B cell (primary cell): ENCODE data around the gene PTPRN2. TPM values are rescaled to one million over a fixed set of nuclear protein-coding genes. Genes with fewer than 3 reads are reported as not detected.

Experiments used
- ATAC-seq: fragments of 200-7000 bp; cut with Tn5 transposase; one replicate; pipeline ENCODE4 v1.10.0; 2021; ENCODE audit warnings: low read depth, mild to moderate bottlenecking, moderate number of reproducible peaks, moderate library complexity
- CTCF ChIA-PET: fragments of 350-600 bp; sonication (Branson Sonifier 250); formaldehyde crosslinking; loops from one replicate; lab custom pipeline; 2021; ENCODE audit warnings: antibody characterized with exemption, inconsistent platforms; lab: Charles Lee
- POLR2A ChIA-PET: fragments of 350-600 bp; sonication (Branson Sonifier 250); formaldehyde crosslinking; loops from one replicate; lab custom pipeline; 2021; ENCODE audit warnings: antibody characterized with exemption; lab: Charles Lee
- DNase-seq: peaks from one replicate; pipeline ENCODE4 v3.0.0; 2013
- H2AFZ ChIP-seq: 2 replicates; pipeline ENCODE4 v1.6.1; 2012; ENCODE audit warnings: mild to moderate bottlenecking, low read depth, low read length; ENCODE audit not compliant: insufficient read depth, poor library complexity, severe bottlenecking
- H3K27ac ChIP-seq, 2 donors: 1 replicate in 1 of 2; 2 replicates in 1 of 2; pipeline ENCODE4 v1.5.1; 2012 to 2013; ENCODE audit warnings: low read length in 2 of 2, mild to moderate bottlenecking in 2 of 2, moderate library complexity in 1 of 2
- H3K27me3 ChIP-seq, 4 experiments: fragments of 200-600 bp in 1 of 4; sonication (generic) in 1 of 4; replicated peaks in 1 of 4; 1 replicate in 2 of 4; 2 replicates in 2 of 4; pipeline versions ENCODE4 v1.6.1 to v1.7.0; 2013 to 2016; ENCODE audit warnings: low read length in 3 of 4, mild to moderate bottlenecking in 2 of 4, mixed read lengths in 1 of 4, moderate library complexity in 1 of 4; ENCODE audit not compliant: insufficient read depth in 4 of 4, control insufficient read depth in 3 of 4; ENCODE audit errors: control extremely low read depth in 1 of 4
- H3K36me3 ChIP-seq, 2 experiments: replicated peaks in 1 of 2; 1 replicate in 1 of 2; 2 replicates in 1 of 2; pipeline versions ENCODE4 v1.6.1 to v1.7.1; 2013; ENCODE audit warnings: low read length in 1 of 2; ENCODE audit not compliant: insufficient read depth in 2 of 2, control insufficient read depth in 1 of 2; ENCODE audit errors: control extremely low read depth in 1 of 2, extremely low read depth in 1 of 2
- H3K4me1 ChIP-seq, 2 donors: fragments of 200-600 bp in 1 of 2; sonication (generic) in 1 of 2; 1 replicate in 1 of 2; 2 replicates in 1 of 2; pipeline versions ENCODE4 v1.5.1 to v1.6.1; 2013 to 2017; ENCODE audit warnings: low read length in 2 of 2; ENCODE audit not compliant: control insufficient read depth in 2 of 2, insufficient read depth in 2 of 2
- H3K4me2 ChIP-seq: replicated peaks from 2 replicates; pipeline ENCODE3; 2012; ENCODE audit warnings: mild to moderate bottlenecking, low read depth, low read length; ENCODE audit not compliant: poor library complexity, severe bottlenecking
- H3K4me3 ChIP-seq, 5 experiments: fragments of 200-600 bp in 1 of 5; sonication (generic) in 1 of 5; 1 replicate in 3 of 5; 2 replicates in 2 of 5; pipeline versions ENCODE4 v1.5.1 to v1.7.0; 2011 to 2016; ENCODE audit warnings: low read length in 4 of 5, mild to moderate bottlenecking in 4 of 5, low read depth in 2 of 5, control low read depth in 1 of 5, moderate library complexity in 1 of 5; ENCODE audit not compliant: insufficient read depth in 1 of 5; ENCODE audit errors: control extremely low read depth in 1 of 5, extremely low read depth in 1 of 5
- H3K79me2 ChIP-seq: fragments of 200-600 bp; sonication (generic); one replicate; pipeline ENCODE4 v1.6.0; 2016; ENCODE audit warnings: low read length; ENCODE audit not compliant: control insufficient read depth, insufficient read depth
- H3K9ac ChIP-seq: fragments of 200-600 bp; sonication (generic); 2 replicates; pipeline ENCODE4 v1.6.1; 2017; ENCODE audit warnings: mild to moderate bottlenecking, low read length, moderate library complexity
- H3K9me3 ChIP-seq, 3 donors: one replicate each; pipeline versions ENCODE4 v1.6.1 to v1.7.1; 2013; ENCODE audit warnings: low read length in 2 of 3; ENCODE audit not compliant: control insufficient read depth in 2 of 3, insufficient read depth in 1 of 3; ENCODE audit errors: control extremely low read depth in 1 of 3
- H4K20me1 ChIP-seq: 2 replicates; pipeline ENCODE4 v1.6.0; 2012; ENCODE audit warnings: mild to moderate bottlenecking, low read length; ENCODE audit not compliant: insufficient read depth, control insufficient read depth, poor library complexity, severe bottlenecking
- H3K27ac Mint-ChIP-seq: one replicate; pipeline ENCODE4 v1.8.0; 2021; ENCODE audit warnings: mixed read lengths
- H3K27me3 Mint-ChIP-seq: one replicate; pipeline ENCODE4 v1.8.0; 2021; ENCODE audit warnings: mixed read lengths
- H3K4me1 Mint-ChIP-seq: one replicate; pipeline ENCODE4 v1.8.0; 2021; ENCODE audit warnings: mixed read lengths
- H3K4me3 Mint-ChIP-seq: one replicate; pipeline ENCODE4 v1.8.0; 2021; ENCODE audit warnings: mixed read lengths
- H3K9me3 Mint-ChIP-seq: one replicate; pipeline ENCODE4 v1.8.0; 2022; ENCODE audit warnings: mixed read lengths; ENCODE audit not compliant: insufficient read depth
- EZH2 ChIP-seq: IDR thresholded peaks from 2 replicates; pipeline ENCODE4 v1.6.1; 2012; ENCODE audit warnings: borderline replicate concordance, low read depth, mild to moderate bottlenecking, moderate library complexity, low read length; ENCODE audit not compliant: insufficient read depth, poor library complexity, severe bottlenecking
- whole genome bisulfite sequencing: methylation state at CpG from one replicate; pipeline ENCODE4 v1.1.5; 2013; ENCODE audit warnings: missing lambda C conversion rate; ENCODE audit not compliant: insufficient coverage; 5-methylcytosine and 5-hydroxymethylcytosine counted together
- intact Hi-C: fragments of 100-400 bp; cut with micrococcal nuclease; formaldehyde crosslinking; loops from one replicate; pipeline ENCODE4 v1.10.0; 2022
- polyA plus RNA-seq: library from polyadenylated mRNA; depleted of rRNA; stranded (reverse); fragments of >200 nt; gene quantifications from 2 replicates; pipeline ENCODE4 v1.2.3, GENCODE V29; 2012
- total RNA-seq, 2 donors: library from RNA; stranded (reverse); fragments of 120-200 nt in 1 of 2; gene quantifications; 1 replicate in 1 of 2; 2 replicates in 1 of 2; pipeline versions ENCODE4 v1.2.3 to v1.2.4, GENCODE V29; 2013 to 2022
- TF ChIP-seq, protein P1 (sequence below): fragments of 200-600 bp; IDR thresholded peaks from one replicate; pipeline ENCODE4 v1.8.0; 2022; ENCODE audit warnings: antibody characterized with exemption, mild to moderate bottlenecking

Gene PTPRN2
- total and polyA plus RNA-seq, 2 donors (not counting 1 experiment from before 2014, with no cell fraction given): 2.0 to 5.0 TPM

DNA sequence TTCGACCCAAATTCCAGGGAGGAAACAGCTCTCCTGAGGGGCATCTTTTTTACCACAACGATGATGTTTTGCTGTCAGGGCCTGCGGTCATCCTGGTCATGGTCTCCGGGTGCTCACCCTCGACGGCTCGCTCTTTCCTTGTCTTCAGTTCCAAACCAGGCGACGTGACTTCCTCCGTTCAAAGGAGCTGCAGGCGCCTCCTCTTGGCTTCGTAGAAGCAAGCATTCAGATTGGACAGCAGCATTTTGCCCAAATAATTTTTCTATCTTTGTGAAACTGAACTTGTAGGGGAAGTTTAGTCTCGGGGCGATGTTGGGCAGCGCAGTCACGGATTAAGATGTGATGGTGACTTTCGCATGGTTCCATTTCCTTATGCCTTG is 1042.0 kb downstream of the PTPRN2 start:
- DNase-seq: no peak
- H3K27me3 ChIP-seq: no peaks in the 10 kb centered on the region
- no peak overlapping the region for H3K27ac ChIP-seq
- no peak overlapping the region for H3K9ac ChIP-seq
- H4K20me1 ChIP-seq: no peaks in the 10 kb centered on the region
- H3K4me1 ChIP-seq: no peaks in the 10 kb centered on the region
- Mint-ChIP-seq H3K4me1 (no peaks in the 10 kb centered on the region), H3K27me3 (no peaks in the 10 kb centered on the region), H3K27ac (no peak overlapping the region), H3K4me3 (no peak overlapping the region), H3K9me3 (peaks cover 5% of the 10 kb centered on the region)
- H3K4me2 ChIP-seq: no peak overlapping the region
- no peak overlapping the region for H2AFZ ChIP-seq
- ChIA-PET CTCF (no interaction called here), POLR2A (no interaction called here)
- H3K36me3 ChIP-seq: no peaks in the 10 kb centered on the region
- peaks cover 0 to 8% (median 0%) of the 10 kb centered on the region in 3 donors for H3K9me3 ChIP-seq
- no peaks in the 10 kb centered on the region for H3K79me2 ChIP-seq
- intact Hi-C loops: no loop called here
- no peak for ATAC-seq
- WGBS: 98% methylated on average over 17 of the region's 17 CpGs
- no peak overlapping the region for H3K4me3 ChIP-seq
- TF ChIP-seq EZH2: no peak
- TF ChIP-seq, protein P1, sequence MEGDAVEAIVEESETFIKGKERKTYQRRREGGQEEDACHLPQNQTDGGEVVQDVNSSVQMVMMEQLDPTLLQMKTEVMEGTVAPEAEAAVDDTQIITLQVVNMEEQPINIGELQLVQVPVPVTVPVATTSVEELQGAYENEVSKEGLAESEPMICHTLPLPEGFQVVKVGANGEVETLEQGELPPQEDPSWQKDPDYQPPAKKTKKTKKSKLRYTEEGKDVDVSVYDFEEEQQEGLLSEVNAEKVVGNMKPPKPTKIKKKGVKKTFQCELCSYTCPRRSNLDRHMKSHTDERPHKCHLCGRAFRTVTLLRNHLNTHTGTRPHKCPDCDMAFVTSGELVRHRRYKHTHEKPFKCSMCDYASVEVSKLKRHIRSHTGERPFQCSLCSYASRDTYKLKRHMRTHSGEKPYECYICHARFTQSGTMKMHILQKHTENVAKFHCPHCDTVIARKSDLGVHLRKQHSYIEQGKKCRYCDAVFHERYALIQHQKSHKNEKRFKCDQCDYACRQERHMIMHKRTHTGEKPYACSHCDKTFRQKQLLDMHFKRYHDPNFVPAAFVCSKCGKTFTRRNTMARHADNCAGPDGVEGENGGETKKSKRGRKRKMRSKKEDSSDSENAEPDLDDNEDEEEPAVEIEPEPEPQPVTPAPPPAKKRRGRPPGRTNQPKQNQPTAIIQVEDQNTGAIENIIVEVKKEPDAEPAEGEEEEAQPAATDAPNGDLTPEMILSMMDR: no peak

DNA sequence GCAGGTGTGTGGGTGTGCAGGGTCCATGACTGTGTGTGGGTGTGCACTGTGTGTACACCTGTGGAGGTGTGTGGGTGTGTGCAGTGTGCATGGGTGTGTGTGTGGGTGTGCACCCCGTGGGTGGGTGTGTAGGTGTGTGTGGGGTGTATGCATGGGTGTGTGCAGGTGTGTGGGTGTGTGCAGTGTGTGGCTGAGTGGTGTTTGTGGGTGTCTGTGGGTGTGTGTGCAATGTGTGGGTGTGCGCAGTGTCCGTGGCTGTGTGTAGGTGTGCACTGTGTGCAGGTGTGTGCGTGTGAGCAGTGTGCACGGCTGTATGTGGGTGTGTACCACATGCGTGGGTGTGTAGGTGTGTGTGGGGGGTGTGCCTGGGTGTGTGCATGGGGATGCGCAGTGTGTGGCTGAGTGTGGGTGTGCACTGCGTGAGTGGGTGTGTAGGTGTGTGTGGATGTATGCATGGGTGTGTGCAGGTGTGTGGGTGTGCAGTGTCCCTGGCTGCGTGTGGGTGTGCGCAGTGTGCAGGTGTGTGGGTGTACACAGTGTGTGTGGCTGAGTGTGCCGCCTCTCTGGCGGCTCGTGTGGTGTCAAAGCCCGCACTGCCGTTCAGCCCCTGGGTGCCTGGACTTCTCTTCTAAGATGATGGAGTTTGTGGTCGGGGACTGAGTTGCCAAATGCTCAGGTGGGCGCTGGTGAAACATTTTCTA is 1042.5 kb downstream of the PTPRN2 start:
- ATAC-seq (no peak), DNase-seq (no peak)
- no peak overlapping the region for H2AFZ ChIP-seq
- no peak for TF ChIP-seq EZH2
- TF ChIP-seq, protein P1: no peak
- Mint-ChIP-seq H3K9me3 (peaks cover 5% of the 10 kb centered on the region), H3K27me3 (no peaks in the 10 kb centered on the region), H3K4me1 (no peaks in the 10 kb centered on the region), H3K27ac (no peak overlapping the region), H3K4me3 (no peak overlapping the region)
- CTCF ChIA-PET: no interaction called here
- POLR2A ChIA-PET: no interaction called here
- no peak overlapping the region for H3K4me3 ChIP-seq
- H3K27me3 ChIP-seq: no peaks in the 10 kb centered on the region
- intact Hi-C loops: no loop called here
- no peaks in the 10 kb centered on the region for H3K79me2 ChIP-seq
- H3K27ac ChIP-seq: no peak overlapping the region
- H3K36me3 ChIP-seq: no peaks in the 10 kb centered on the region
- H3K9ac ChIP-seq: no peak overlapping the region
- no peaks in the 10 kb centered on the region for H4K20me1 ChIP-seq
- WGBS: 90% methylated on average over 16 of the region's 17 CpGs
- peaks cover 0 to 7% (median 0%) of the 10 kb centered on the region in 3 donors for H3K9me3 ChIP-seq
- H3K4me2 ChIP-seq: no peak overlapping the region
- H3K4me1 ChIP-seq: no peaks in the 10 kb centered on the region
